Ovary (tissue), 9 donors: Measurements from ENCODE around the gene SCGB3A2. TPM values are rescaled to one million over a fixed set of nuclear protein-coding genes. Genes with fewer than 3 reads are reported as not detected.
"Not testable (repeated sequence)": the region's sequence is repeated elsewhere in the genome, so short reads cannot be mapped to it uniquely, and the experiment has no call there.

ENCODE experiments used
- DNase-seq, 5 donors: peaks; one replicate each; pipeline ENCODE4 v3.0.0-alpha.2; 2019 to 2020
- H3K27ac ChIP-seq, 2 donors: fragments of 200-600 bp; one replicate each; pipeline versions ENCODE4 v1.5.1 to v1.8.0; 2019 to 2022
- H3K27me3 ChIP-seq: fragments of 200-600 bp; one replicate; pipeline ENCODE4 v1.8.0; 2022
- H3K36me3 ChIP-seq: fragments of 200-600 bp; sonication (generic); one replicate; pipeline ENCODE4 v1.5.1; 2019
- H3K4me1 ChIP-seq: one replicate; pipeline ENCODE4 v1.8.1; 2013; ENCODE audit warnings: mild to moderate bottlenecking, moderate library complexity; ENCODE audit not compliant: insufficient read depth
- H3K4me3 ChIP-seq: fragments of 200-600 bp; sonication (generic); one replicate; pipeline ENCODE4 v1.5.1; 2017
- H3K9me3 ChIP-seq, 2 donors: fragments of 200-600 bp in 1 of 2; sonication (generic) in 1 of 2; one replicate each; pipeline versions ENCODE4 v1.5.1 to v1.8.1; 2013 to 2019; ENCODE audit warnings: mild to moderate bottlenecking in 1 of 2, moderate library complexity in 1 of 2
- EP300 ChIP-seq: sonication (generic); formaldehyde crosslinking; IDR thresholded peaks from one replicate; pipeline ENCODE4 v1.6.1; 2017; ENCODE audit warnings: antibody characterized with exemption
- POLR2A ChIP-seq: fragments of 450-650 bp; IDR thresholded peaks from one replicate; pipeline ENCODE4 v1.6.1; 2017; ENCODE audit warnings: antibody characterized with exemption, mild to moderate bottlenecking, moderate library complexity
- WGBS, 3 donors: extraction: QIAGEN DNeasy Blood & Tissue Kit in 1 of 3; methylation state at CpG; one replicate each; pipeline versions ENCODE4 v1.1.5 to v1.1.7; 2013 to 2017; 5-methylcytosine and 5-hydroxymethylcytosine counted together
- intact Hi-C, 4 donors: fragments of 100-400 bp; cut with DNase I; formaldehyde crosslinking; loops; one replicate each; pipeline versions ENCODE4 v1.11.0 to v1.15.1; 2022 to 2023
- polyA plus RNA-seq, 2 donors: library from polyadenylated mRNA; stranded (reverse); fragments of 200-250 nt in 1 of 2; fragments of 350-450 nt in 1 of 2; fragmentation: Illumina TruSeq in 1 of 2; extraction: RNeasy Lipid Tissue Mini Kit (QIAGEN cat#74804) in 1 of 2; gene quantifications; one replicate each; pipeline ENCODE4 v1.2.3, GENCODE V29; 2013 to 2014
- total RNA-seq, 7 donors: library from RNA; depleted of rRNA in 2 of 7; stranded (reverse); fragments of >200 nt in 2 of 7; fragmentation: NEBNext Ultra II Directional in 3 of 7; extraction: Animal tissue kit (Norgen Biotek cat#: 25700) in 3 of 7; gene quantifications; one replicate each; pipeline versions ENCODE4 v1.1.0 to v1.2.4, GENCODE V29; 2016 to 2023
- TF ChIP-seq, protein P1 (sequence below), 3 donors: fragments of 450-650 bp in 2 of 3; fragments of 200-600 bp in 1 of 3; IDR thresholded peaks; one replicate each; pipeline versions ENCODE4 v1.5.1 to v1.8.0; 2016 to 2022; ENCODE audit warnings: antibody characterized with exemption in 3 of 3, mild to moderate bottlenecking in 1 of 3
- donor health status: DM: no; HTN: no; CAD: no; lungs with moderate emphysema.
- donor health status: DM: no; HTN: no; CAD: no.
- donor health status: Bipolar disorder and iron deficiency.
- donor health status: DM: yes; HTN: yes; CAD: no.
- donor health status: DM: no; HTN: no; CAD: no.
- donor health status: DM: yes; HTN: yes; CAD: no.

Gene SCGB3A2
- total and polyA plus RNA-seq, 9 donors: 0.36 to 0.79 (median 0.47) TPM; not detected in 6

GRCh38 chr5:147874118-147874875 is 4.2 kb upstream of the SCGB3A2 start:
- H3K4me1 ChIP-seq, H3K9me3 ChIP-seq, H3K27ac ChIP-seq, H3K36me3 ChIP-seq, H3K27me3 ChIP-seq, H3K4me3 ChIP-seq, DNase-seq, intact Hi-C loops: not testable (repeated sequence)
- WGBS, 3 donors: 68 to 75% (median 70%) methylated on average over 6 to 8 of the region's 8 CpGs

- no peaks in the 10 kb centered on the region for H3K36me3 ChIP-seq
- H3K27me3 ChIP-seq: no peaks in the 10 kb centered on the region
- TF ChIP-seq, protein P1, sequence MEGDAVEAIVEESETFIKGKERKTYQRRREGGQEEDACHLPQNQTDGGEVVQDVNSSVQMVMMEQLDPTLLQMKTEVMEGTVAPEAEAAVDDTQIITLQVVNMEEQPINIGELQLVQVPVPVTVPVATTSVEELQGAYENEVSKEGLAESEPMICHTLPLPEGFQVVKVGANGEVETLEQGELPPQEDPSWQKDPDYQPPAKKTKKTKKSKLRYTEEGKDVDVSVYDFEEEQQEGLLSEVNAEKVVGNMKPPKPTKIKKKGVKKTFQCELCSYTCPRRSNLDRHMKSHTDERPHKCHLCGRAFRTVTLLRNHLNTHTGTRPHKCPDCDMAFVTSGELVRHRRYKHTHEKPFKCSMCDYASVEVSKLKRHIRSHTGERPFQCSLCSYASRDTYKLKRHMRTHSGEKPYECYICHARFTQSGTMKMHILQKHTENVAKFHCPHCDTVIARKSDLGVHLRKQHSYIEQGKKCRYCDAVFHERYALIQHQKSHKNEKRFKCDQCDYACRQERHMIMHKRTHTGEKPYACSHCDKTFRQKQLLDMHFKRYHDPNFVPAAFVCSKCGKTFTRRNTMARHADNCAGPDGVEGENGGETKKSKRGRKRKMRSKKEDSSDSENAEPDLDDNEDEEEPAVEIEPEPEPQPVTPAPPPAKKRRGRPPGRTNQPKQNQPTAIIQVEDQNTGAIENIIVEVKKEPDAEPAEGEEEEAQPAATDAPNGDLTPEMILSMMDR (IDR thresholded peaks at IDR 0.05): no peak
- TF ChIP-seq POLR2A (no peak), EP300 (no peak)
- H3K4me3 ChIP-seq: no peak overlapping the region
- no peaks in the 10 kb centered on the region for H3K9me3 ChIP-seq
- no peak for DNase-seq
- no peaks in the 10 kb centered on the region for H3K4me1 ChIP-seq
- intact Hi-C loops: no loop called here
- 26 to 28% (median 28%) methylated on average over 3 of the region's 3 CpGs for WGBS, 3 donors
- H3K27ac ChIP-seq: no peak overlapping the region
Measured at GRCh38 chr5:147874910-147875367, 3.6 kb upstream of the SCGB3A2 start.

DNA sequence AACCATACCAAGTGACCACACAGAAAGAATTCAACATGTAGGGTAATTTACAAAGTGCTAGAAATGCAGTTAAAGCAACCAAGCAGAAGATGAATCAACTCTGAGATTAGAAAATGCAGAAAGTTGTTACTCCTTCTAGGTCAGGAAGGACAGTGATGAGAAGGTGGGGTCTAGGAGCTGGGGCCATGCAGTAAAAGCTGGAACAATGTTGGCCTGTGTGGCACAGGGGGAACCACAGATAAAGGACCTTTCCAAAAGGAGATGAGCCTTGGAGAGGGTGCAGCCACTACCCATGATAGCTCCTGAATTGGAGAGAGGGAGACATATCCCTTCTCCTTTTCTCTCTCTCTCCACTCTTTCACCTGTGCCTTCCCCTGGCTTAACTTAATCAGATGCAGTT is 2.4 kb upstream of the SCGB3A2 start:
- Histone ChIP-seq H3K4me1 (no peaks in the 10 kb centered on the region), H3K4me3 (no peak overlapping the region), H3K27me3 (no peaks in the 10 kb centered on the region), H3K9me3 (no peaks in the 10 kb centered on the region), H3K27ac (no peak overlapping the region), H3K36me3 (no peaks in the 10 kb centered on the region)
- no peak for DNase-seq
- TF ChIP-seq POLR2A: no peak
- TF ChIP-seq, protein P1 (IDR thresholded peaks at IDR 0.05): no peak
- TF ChIP-seq EP300: no peak
- intact Hi-C loops: no loop called here

DNA sequence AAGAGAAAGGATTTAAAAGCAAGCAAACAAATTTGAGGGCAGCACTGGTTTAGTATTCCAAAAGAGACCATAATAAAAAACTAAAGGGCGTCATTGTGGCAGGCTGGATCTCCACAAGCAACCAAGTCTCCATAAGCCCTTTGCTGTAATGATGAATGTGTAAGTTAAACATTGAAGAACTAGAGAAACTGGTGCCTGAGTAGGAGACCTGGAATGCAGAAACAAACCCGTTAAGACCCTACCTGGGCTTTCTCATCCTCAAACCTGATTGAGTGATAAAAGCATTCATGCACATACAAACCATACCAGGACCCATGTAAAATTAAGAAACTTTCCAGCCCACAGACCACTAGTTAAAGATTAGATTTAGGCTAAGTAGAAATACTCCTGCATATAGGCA is 1.9 kb upstream of the SCGB3A2 start:
- H3K27me3 ChIP-seq: no peaks in the 10 kb centered on the region
- intact Hi-C loops: no loop called here
- DNase-seq: no peak
- no peaks in the 10 kb centered on the region for H3K36me3 ChIP-seq
- no peaks in the 10 kb centered on the region for H3K4me1 ChIP-seq
- no peak for TF ChIP-seq EP300
- no peaks in the 10 kb centered on the region for H3K9me3 ChIP-seq
- no peak overlapping the region for H3K4me3 ChIP-seq
- 67 to 92% (median 79%) methylated on average over 2 of the region's 2 CpGs for WGBS, 3 donors
- no peak overlapping the region for H3K27ac ChIP-seq

- intact Hi-C loops: no loop called here
- TF ChIP-seq POLR2A: no peak
- no peak for TF ChIP-seq EP300
- TF ChIP-seq, protein P1 (IDR thresholded peaks at IDR 0.05): no peak
- H3K27ac ChIP-seq: no peak overlapping the region
- WGBS, 3 donors: 87 to 95% (median 91%) methylated on average over 3 of the region's 3 CpGs
- DNase-seq: no peak
- no peaks in the 10 kb centered on the region for H3K9me3 ChIP-seq
- H3K36me3 ChIP-seq: no peaks in the 10 kb centered on the region
- H3K4me3 ChIP-seq: no peak overlapping the region
- H3K4me1 ChIP-seq: no peaks in the 10 kb centered on the region
- no peaks in the 10 kb centered on the region for H3K27me3 ChIP-seq
Measured at GRCh38 chr5:147879784-147880183, 1.3 kb downstream of the SCGB3A2 start.
